Measurements from ENCODE around the gene LYG1. TPM values are rescaled to one million over a fixed set of nuclear protein-coding genes. Genes with fewer than 3 reads are reported as not detected.

The LYG1 gene
- total RNA-seq (2022; extraction: Qiagen RNA extraction; ENCODE audit: low read depth), result 0.49 to 2.6 TPM (median 1.6 TPM) in 5 replicates

DNA sequence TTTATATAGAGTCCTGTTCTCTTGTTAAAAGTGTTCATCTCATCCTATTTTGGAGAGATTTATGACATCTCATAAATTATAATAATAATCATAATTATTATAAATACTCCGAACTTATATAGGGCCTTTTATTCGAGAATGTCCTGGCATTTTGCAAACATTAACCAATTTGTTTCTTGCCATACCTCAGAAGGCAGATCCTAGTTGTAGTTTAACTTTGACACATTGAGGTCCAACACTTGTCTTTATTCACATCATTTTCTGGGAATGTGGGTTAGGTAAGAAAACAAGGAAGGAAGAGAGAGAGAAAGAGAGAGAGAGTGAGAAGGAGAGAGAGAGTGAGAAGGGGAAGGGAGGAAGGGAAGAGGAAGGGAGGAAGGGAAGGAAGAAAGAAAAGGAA is at the start of gene LYG1:
LYG1 (minus strand) TSS at position 101 of the 400 bp plus-strand sequence. CDS start 5,527 bp downstream, outside the sequence.

DNA sequence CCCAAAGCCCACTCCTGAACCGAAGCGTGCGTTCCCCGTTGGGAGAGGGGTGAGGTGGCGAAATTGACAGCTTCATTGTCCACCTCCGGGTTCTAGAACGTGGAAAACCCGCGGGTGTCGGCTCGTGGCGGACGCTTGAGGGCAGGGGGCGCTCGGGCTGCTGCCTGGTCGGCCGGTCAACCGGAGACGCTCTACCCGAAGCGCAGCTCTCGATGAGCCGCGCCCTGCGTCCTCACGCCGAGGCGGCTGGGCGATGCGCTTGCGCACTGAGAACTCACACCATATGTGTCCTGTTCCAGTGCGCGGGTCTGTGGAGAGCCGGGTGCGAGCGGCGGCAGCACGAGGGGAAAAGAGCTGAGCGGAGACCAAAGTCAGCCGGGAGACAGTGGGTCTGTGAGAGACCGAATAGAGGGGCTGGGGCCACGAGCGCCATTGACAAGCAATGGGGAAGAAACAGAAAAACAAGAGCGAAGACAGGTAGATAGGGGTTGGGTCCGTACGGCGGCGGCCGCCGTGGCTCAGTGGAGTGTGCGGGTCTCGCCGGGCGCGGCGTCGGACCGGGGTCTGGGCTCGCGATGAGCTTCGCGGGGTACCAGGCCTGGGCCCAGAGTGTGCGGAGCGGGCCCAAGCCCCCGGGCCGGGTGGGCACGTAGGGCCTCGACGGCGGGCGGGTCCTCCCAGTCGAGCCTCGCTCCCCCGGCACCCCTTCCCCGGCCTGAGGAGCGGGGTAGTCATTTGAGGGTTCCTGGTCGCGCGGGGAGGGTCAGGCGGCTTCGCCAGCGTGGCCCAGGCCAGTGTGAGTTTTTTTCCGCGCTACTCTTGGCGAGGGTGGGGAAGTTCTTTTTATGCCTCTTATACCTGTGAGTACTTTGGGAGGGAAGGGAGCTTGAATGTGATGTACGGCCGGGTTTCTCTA is 36.4 kb upstream of the LYG1 start, which contains the start of gene EIF5B:
EIF5B (plus strand) TSS at position 277 of the 916 bp plus-strand sequence; CDS start at position 443, 166 bp downstream.

DNA sequence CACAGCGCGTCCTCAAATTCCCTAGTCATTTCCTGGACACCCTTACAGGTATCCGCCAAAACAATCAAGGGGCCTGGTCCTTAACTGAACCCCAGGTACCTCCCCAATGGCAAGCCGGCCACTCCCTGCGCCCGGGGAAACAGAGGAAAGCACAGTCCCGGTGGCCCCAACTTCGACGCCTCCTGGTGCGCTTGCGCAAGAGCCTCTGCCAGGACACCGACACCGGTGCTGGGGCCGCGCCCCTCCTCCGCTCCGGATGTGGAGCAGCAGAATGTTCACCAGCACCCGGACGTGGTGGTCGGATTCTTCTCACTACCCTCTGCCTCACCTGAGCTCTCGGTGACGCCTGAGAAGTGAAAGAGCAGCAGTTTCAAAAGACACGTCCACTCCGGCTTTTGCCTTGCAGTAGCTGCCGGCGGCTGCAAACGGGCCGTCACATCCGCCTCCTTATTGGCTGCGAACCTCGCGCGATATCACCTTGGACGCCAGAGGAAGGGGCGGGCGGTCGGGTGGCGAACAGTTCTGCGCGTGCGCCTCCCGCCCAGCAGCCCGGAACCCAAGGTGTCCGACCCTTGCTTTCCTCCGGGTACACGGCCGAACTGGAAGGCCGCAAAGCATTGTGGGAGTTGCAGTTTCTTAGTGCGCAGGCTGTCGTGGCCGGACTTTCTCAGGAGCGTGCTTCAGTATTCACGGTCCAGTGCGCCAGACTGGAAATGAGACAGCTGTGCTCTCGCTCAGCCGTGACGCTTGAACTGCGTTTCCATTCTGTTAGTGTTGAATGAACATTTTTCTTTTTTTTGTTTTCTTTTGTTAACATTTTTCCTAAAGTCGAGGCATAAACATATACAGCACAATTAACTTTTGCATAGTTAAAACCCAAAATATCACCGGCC is 35.2 kb upstream of the LYG1 start, which contains the start of gene TXNDC9:
TXNDC9 (minus strand) TSS at position 423 of the 893 bp plus-strand sequence. CDS start 3,123 bp downstream, outside the sequence.

DNA sequence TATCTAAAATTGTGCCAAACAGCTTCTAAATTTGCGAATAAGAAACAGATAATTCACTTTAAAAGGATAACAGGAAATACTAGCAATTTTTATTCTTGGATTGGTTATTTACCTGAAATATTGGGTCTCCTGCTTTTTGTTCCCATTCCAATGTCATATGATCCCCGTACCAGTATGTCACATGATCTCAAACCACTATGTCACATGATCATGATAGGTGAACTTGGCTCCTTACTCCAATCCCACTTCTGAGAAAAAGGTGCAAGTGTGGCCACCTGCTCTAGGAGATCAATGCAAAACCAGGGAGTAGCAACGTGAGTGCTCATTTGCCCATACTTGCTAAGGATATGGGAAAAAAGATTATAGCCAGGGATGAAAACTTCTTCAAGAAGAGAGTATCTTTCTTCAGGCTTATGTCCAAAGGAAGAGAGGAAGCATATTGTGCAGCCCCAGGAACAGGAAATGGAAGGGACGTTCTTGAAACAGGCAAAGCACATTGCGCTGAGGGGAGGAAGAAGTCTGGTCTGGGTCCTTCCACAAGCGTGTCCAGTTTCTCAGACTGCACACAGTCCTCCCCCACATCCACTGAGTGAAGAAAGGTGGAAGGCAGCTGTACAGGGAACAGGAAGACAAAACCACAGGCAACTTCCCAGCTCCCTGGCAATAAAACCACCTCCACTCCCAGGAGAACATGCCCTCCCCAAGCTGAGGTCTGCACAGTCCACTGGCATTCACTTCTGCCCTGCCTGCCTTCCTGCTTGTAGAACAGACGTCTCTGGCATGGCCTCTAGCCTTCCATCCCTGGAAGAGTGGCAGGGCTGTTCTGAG is 45.3 kb downstream of the LYG1 start, which contains the start of gene LYG2:
LYG2 (minus strand) TSS at position 176 of the 828 bp plus-strand sequence. CDS start 1,406 bp downstream, outside the sequence.

Other genes with a start within 250 kb of the LYG1 start
- gene C2orf15, start 159.5 kb downstream of the LYG1 start, total RNA-seq (2022; extraction: Qiagen RNA extraction; ENCODE audit: low read depth), result 0.41 to 0.61 TPM (median 0.52 TPM) in 5 replicates
- 1.5 to 7.1 TPM (median 4.2 TPM) in 5 replicates for gene TSGA10, start 146.3 kb downstream of the LYG1 start, total RNA-seq (2022; extraction: Qiagen RNA extraction; ENCODE audit: low read depth)
- 3.1 to 4.3 TPM (median 3.8 TPM) in 5 replicates for gene LIPT1, start 146.2 kb downstream of the LYG1 start, total RNA-seq (2022; extraction: Qiagen RNA extraction; ENCODE audit: low read depth)
- 25.0 to 31.9 TPM (median 29.6 TPM) in 5 replicates for gene MITD1, start 120.1 kb downstream of the LYG1 start, total RNA-seq (2022; extraction: Qiagen RNA extraction; ENCODE audit: low read depth)
- gene MRPL30, start 120.0 kb downstream of the LYG1 start, total RNA-seq (2022; extraction: Qiagen RNA extraction; ENCODE audit: low read depth), result 33.1 to 44.6 TPM (median 35.6 TPM) in 5 replicates
- not detected in 5 replicates for gene LYG2, start 45.5 kb downstream of the LYG1 start, total RNA-seq (2022; extraction: Qiagen RNA extraction; ENCODE audit: low read depth)
- gene TXNDC9, start 35.1 kb upstream of the LYG1 start, total RNA-seq (2022; extraction: Qiagen RNA extraction; ENCODE audit: low read depth), result 37.3 to 44.9 TPM (median 41.4 TPM) in 5 replicates
- 61.2 to 72.7 TPM (median 64.8 TPM) in 5 replicates for gene EIF5B, start 36.2 kb upstream of the LYG1 start, total RNA-seq (2022; extraction: Qiagen RNA extraction; ENCODE audit: low read depth)
- 10.0 to 13.4 TPM (median 10.9 TPM) in 5 replicates for gene REV1, start 188.8 kb upstream of the LYG1 start, total RNA-seq (2022; extraction: Qiagen RNA extraction; ENCODE audit: low read depth)

Data from A549 treated with DMSO at 1 μM for 4 hours (cell line).